SK-N-MC (cell line): ENCODE results near the gene RUFY4.

Experiments
- EZH2 ChIP-seq: fragments of 200-600 bp; sonication (generic); IDR thresholded peaks from one replicate; pipeline ENCODE4 v1.6.1; 2017; ENCODE audit warnings: antibody characterized with exemption
- FOXP2 ChIP-seq: optimal IDR thresholded peaks from 2 replicates; pipeline ENCODE3; 2011; ENCODE audit warnings: mild to moderate bottlenecking, moderate library complexity; ENCODE audit not compliant: insufficient read depth; ENCODE audit errors: extremely low read length, control extremely low read depth
- POLR2AphosphoS5 ChIP-seq: IDR thresholded peaks from 2 replicates; pipeline ENCODE4 v1.6.1; 2012; ENCODE audit warnings: mild to moderate bottlenecking, low read depth, low read length, borderline replicate concordance

GRCh38 chr2:218032336-218033171 lies 36.5 kb upstream of the RUFY4 start:
- TF ChIP-seq EZH2 (no peak), POLR2AphosphoS5 (no peak), FOXP2 (no peak)
